Loucy (cell line): ENCODE results near the gene STK33.
A peak's percentile ranks its signal among the peaks of the same experiment; 100 is the strongest.

Experiments
- H2AFZ ChIP-seq: fragments of 200-600 bp; sonication (generic); 2 replicates; pipeline ENCODE4 v1.6.0; 2016; ENCODE audit warnings: antibody characterized with exemption, mild to moderate bottlenecking, low read length, moderate library complexity
- H3F3A ChIP-seq: fragments of 200-600 bp; 2 replicates; pipeline ENCODE4 v1.6.0; 2016; ENCODE audit warnings: antibody characterized with exemption, low read depth, mild to moderate bottlenecking
- H3K27me3 ChIP-seq: fragments of 200-600 bp; sonication (generic); 2 replicates; pipeline ENCODE4 v1.6.1; 2014; ENCODE audit warnings: low read length, mild to moderate bottlenecking; ENCODE audit not compliant: insufficient read depth, poor library complexity, severe bottlenecking
- H3K36me3 ChIP-seq: fragments of 200-600 bp; sonication (generic); 2 replicates; pipeline ENCODE4 v1.6.1; 2016; ENCODE audit warnings: low read length; ENCODE audit not compliant: insufficient read depth
- H3K4me1 ChIP-seq: fragments of 200-600 bp; sonication (generic); 2 replicates; pipeline ENCODE4 v1.5.1; 2014; ENCODE audit warnings: low read length, mild to moderate bottlenecking; ENCODE audit not compliant: insufficient read depth, poor library complexity, severe bottlenecking
- H3K4me2 ChIP-seq: fragments of 200-600 bp; sonication (generic); 2 replicates; pipeline ENCODE4 v1.6.0; 2014; ENCODE audit warnings: antibody characterized with exemption, low read length, low read depth, mild to moderate bottlenecking; ENCODE audit not compliant: poor library complexity, severe bottlenecking
- H3K4me3 ChIP-seq: fragments of 200-600 bp; sonication (generic); 2 replicates; pipeline ENCODE4 v1.5.1; 2014; ENCODE audit warnings: low read length, mild to moderate bottlenecking, mixed read lengths; ENCODE audit not compliant: poor library complexity, severe bottlenecking
- H3K79me2 ChIP-seq: fragments of 200-600 bp; sonication (generic); 2 replicates; pipeline ENCODE4 v1.6.1; 2014; ENCODE audit warnings: low read length; ENCODE audit not compliant: insufficient read depth
- H3K9ac ChIP-seq: fragments of 200-600 bp; sonication (generic); 2 replicates; pipeline ENCODE4 v1.6.0; 2014; ENCODE audit warnings: mild to moderate bottlenecking, low read depth, low read length, moderate library complexity; ENCODE audit not compliant: poor library complexity, severe bottlenecking
- H3K9me2 ChIP-seq: fragments of 200-600 bp; sonication (generic); replicated peaks from 2 replicates; pipeline ENCODE4 v1.6.1; 2016; ENCODE audit warnings: low read depth, low read length, mixed read lengths
- H3K9me3 ChIP-seq: fragments of 200-600 bp; sonication (generic); 2 replicates; pipeline ENCODE4 v1.6.1; 2014; ENCODE audit warnings: mild to moderate bottlenecking, antibody characterized with exemption, low read length, low read depth; ENCODE audit not compliant: insufficient read depth
- H4K20me1 ChIP-seq: fragments of 200-600 bp; sonication (generic); 2 replicates; pipeline ENCODE4 v1.6.0; 2014; ENCODE audit warnings: antibody characterized with exemption, low read length, mild to moderate bottlenecking; ENCODE audit not compliant: insufficient read depth, poor library complexity, severe bottlenecking
- CTCF ChIP-seq: fragments of 200-600 bp; sonication (generic); conservative IDR thresholded peaks from 2 replicates; pipeline ENCODE4 v1.5.1; 2014; ENCODE audit warnings: mild to moderate bottlenecking, antibody characterized with exemption, low read length
- EZH2phosphoT487 ChIP-seq: fragments of 200-600 bp; IDR thresholded peaks from 2 replicates; pipeline ENCODE4 v1.6.1; 2018; ENCODE audit warnings: antibody characterized with exemption, mild to moderate bottlenecking, moderate library complexity, borderline replicate concordance

STK33 gene

GRCh38 chr11:8541448-8541847 lies 52.6 kb downstream of the STK33 start:
- H3K9me3 ChIP-seq: no peaks in the 10 kb centered on the region
- peaks cover 3% of the 10 kb centered on the region; the same call in 1 of the 2 replicates for H3K79me2 ChIP-seq
- H3K4me3 ChIP-seq: peak overlapping the region; percentile 24
- no peaks in the 10 kb centered on the region for H3K36me3 ChIP-seq
- peak overlapping the region; percentile 35 for H3K4me2 ChIP-seq
- no peaks in the 10 kb centered on the region for H3K27me3 ChIP-seq
- peak overlapping the region; percentile 8 for H3K9ac ChIP-seq
- no peaks in the 10 kb centered on the region for H3K9me2 ChIP-seq
- no peak for TF ChIP-seq CTCF
- TF ChIP-seq EZH2phosphoT487: no peak
- H4K20me1 ChIP-seq: no peaks in the 10 kb centered on the region
- no peaks in the 10 kb centered on the region for H3F3A ChIP-seq
- no peak overlapping the region for H2AFZ ChIP-seq
- peaks cover 13% of the 10 kb centered on the region for H3K4me1 ChIP-seq

- Histone ChIP-seq H3F3A (no peaks in the 10 kb centered on the region), H3K9me3 (no peaks in the 10 kb centered on the region), H2AFZ (no peak overlapping the region), H4K20me1 (no peaks in the 10 kb centered on the region), H3K9ac (no peak overlapping the region), H3K9me2 (no peaks in the 10 kb centered on the region), H3K4me2 (no peak overlapping the region), H3K4me1 (peaks cover 15% of the 10 kb centered on the region), H3K36me3 (no peaks in the 10 kb centered on the region), H3K27me3 (no peaks in the 10 kb centered on the region), H3K4me3 (no peak overlapping the region), H3K79me2 (peaks cover 9% of the 10 kb centered on the region; the same call in 1 of the 2 replicates)
- TF ChIP-seq CTCF (peak; percentile 32), EZH2phosphoT487 (no peak)
These were observed 60.7 kb downstream of the STK33 start for GRCh38 chr11:8533332-8533731.

- Histone ChIP-seq H3K36me3 (no peaks in the 10 kb centered on the region), H3K9me2 (no peaks in the 10 kb centered on the region), H3K4me1 (peaks cover 15% of the 10 kb centered on the region), H3K4me3 (no peak overlapping the region), H4K20me1 (no peaks in the 10 kb centered on the region), H3K4me2 (no peak overlapping the region), H2AFZ (no peak overlapping the region), H3K27me3 (no peaks in the 10 kb centered on the region), H3F3A (no peaks in the 10 kb centered on the region), H3K9ac (no peak overlapping the region), H3K9me3 (no peaks in the 10 kb centered on the region), H3K79me2 (peaks cover 9% of the 10 kb centered on the region; the same call in 1 of the 2 replicates)
- TF ChIP-seq EZH2phosphoT487 (no peak), CTCF (no peak)
These were observed 61.6 kb downstream of the STK33 start for GRCh38 chr11:8532475-8532874.
